MM.1S (cell line): Measurements from ENCODE around the gene MKNK1.

ENCODE experiments used
- CTCF ChIP-seq: fragments of 300-600 bp; sonication (generic); IDR thresholded peaks from 2 replicates; pipeline ENCODE4 v1.5.1; 2016; ENCODE audit warnings: antibody characterized with exemption, low read length, mixed read lengths
- EZH2 ChIP-seq: fragments of 300-600 bp; sonication (generic); optimal IDR thresholded peaks from 2 replicates; pipeline ENCODE3; 2017; ENCODE audit warnings: low read depth, mild to moderate bottlenecking, antibody characterized with exemption, low read length, mixed read lengths

GRCh38 chr1:46619656-46620258, 15.7 kb upstream of the MKNK1 start:
- TF ChIP-seq CTCF (no peak), EZH2 (no peak)
